ENCODE results near the gene SH3RF1. TPM values are rescaled to one million over a fixed set of nuclear protein-coding genes. Genes with fewer than 3 reads are reported as not detected.
"Not testable (repeated sequence)": the region's sequence is repeated elsewhere in the genome, so short reads cannot be mapped to it uniquely, and the experiment has no call there.

SH3RF1 gene
- total and polyA plus RNA-seq, 10 of the 15 experiments (the other 5 are each of a cell fraction or from before 2014, with no cell fraction given) = 4.5 to 22.5 (median 10.4) TPM

DNA sequence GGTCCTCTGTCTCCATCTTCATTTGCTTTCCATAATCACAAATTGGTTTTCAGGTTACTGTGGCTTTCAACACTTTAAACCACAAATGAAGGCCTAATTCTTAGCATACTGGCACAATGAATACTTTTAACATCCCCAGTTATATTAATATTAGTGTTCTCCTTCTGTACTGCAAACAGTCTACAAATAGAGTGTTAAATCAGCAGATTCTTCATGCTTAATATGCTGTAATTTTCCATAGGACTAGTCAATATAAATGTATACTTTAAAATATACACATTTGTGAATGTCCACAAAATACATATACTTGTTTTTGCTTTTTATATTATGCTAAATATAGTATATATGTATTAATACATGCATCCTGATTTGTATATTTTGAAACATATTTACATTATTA lies 72.6 kb downstream of the SH3RF1 start:
- POLR2A ChIA-PET = no interaction called here
- Histone ChIP-seq H3K4me2 (ENCODE audit: control insufficient read depth, insufficient read depth) (no peak overlapping the region), H3K79me2 (ENCODE audit: control insufficient read depth, insufficient read depth, low read length) (peaks cover 7% of the 10 kb centered on the region), H3K27me3 (replicated peaks in 1 of 2; ENCODE audit: control insufficient read depth in 2 of 2, insufficient read depth in 2 of 2, low read length in 1 of 2) (no peaks in the 10 kb centered on the region), H2AFZ (ENCODE audit: control insufficient read depth, low read depth, low read length) (no peak overlapping the region), H3K9ac (ENCODE audit: control insufficient read depth, insufficient read depth, low read length) (no peak overlapping the region), H3K4me1 (ENCODE audit: control insufficient read depth, insufficient read depth, low read length) (no peaks in the 10 kb centered on the region), H4K20me1 (ENCODE audit: control insufficient read depth, insufficient read depth) (no peaks in the 10 kb centered on the region), H3K36me3 (ENCODE audit: control insufficient read depth in 2 of 2, insufficient read depth in 2 of 2, low read length in 1 of 2) (peaks cover 0 to 4% of the 10 kb centered on the region in 2 experiments; a peak in 1 of 4 replicates), H3K4me3 (no peak overlapping the region), H3K9me3 (replicated peaks; ENCODE audit: control insufficient read depth, insufficient read depth, low read length) (peaks cover 1% of the 10 kb centered on the region), H3K27ac (ENCODE audit: control insufficient read depth, insufficient read depth) (no peak overlapping the region)
- SMC1A ChIA-PET (ENCODE audit: uncharacterized antibody, unreplicated experiment) = interaction anchor here (1.0 kb wide), 1 partner anchor 46 kb away, joined by 3 read pairs; no protein-coding TSS in a partner anchor
- TF ChIP-seq, protein P1, sequence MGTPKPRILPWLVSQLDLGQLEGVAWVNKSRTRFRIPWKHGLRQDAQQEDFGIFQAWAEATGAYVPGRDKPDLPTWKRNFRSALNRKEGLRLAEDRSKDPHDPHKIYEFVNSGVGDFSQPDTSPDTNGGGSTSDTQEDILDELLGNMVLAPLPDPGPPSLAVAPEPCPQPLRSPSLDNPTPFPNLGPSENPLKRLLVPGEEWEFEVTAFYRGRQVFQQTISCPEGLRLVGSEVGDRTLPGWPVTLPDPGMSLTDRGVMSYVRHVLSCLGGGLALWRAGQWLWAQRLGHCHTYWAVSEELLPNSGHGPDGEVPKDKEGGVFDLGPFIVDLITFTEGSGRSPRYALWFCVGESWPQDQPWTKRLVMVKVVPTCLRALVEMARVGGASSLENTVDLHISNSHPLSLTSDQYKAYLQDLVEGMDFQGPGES (IDR thresholded peaks at IDR 0.05) = no peak
- TF ChIP-seq MTA2 (IDR thresholded peaks at IDR 0.05; ENCODE audit: low read depth) = peak; percentile 31; the same call in 1 of the 2 replicates
- ATAC-seq = no peak
- FAIRE-seq = no peak
- RAD21 ChIA-PET (ENCODE audit: unreplicated experiment) = interaction anchor here (1.7 kb wide), 1 partner anchor 13 kb away, joined by 4 read pairs; no protein-coding TSS in a partner anchor
- in situ Hi-C loops (cut with MboI) = no loop called here
- no peak for DNase-seq (ENCODE audit: low read depth, low spot score)
- CTCF ChIA-PET = no interaction called here
- intact Hi-C loops (cut with micrococcal nuclease; ENCODE audit: unreplicated experiment) = no loop called here
- no TSS peak for BruUV-seq (replicated peaks)

DNA sequence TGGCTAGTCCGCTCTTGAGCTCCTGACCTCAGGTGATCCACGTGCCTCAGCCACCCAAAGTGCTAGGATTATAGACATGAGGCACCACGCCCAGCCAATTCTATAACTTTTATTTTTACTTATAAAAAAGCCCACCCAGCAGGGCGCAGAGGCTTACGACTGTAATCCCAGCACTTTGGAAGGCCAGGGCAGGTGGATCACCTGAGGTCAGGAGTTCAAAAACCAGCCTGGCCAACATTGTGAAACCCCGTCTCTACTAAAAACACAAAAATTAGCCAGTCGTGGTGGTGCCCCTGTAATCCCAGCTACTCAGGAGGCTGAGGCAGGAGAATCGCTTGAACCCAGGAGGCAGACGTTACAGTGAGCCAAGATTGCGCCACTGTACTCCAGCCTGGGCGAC lies 73.5 kb downstream of the SH3RF1 start:
- H3K4me2 ChIP-seq (ENCODE audit: control insufficient read depth, insufficient read depth); H2AFZ ChIP-seq (ENCODE audit: control insufficient read depth, low read depth, low read length); H3K9me3 ChIP-seq (replicated peaks; ENCODE audit: control insufficient read depth, insufficient read depth, low read length); ATAC-seq; in situ Hi-C loops (cut with MboI); DNase-seq (ENCODE audit: low read depth, low spot score); H3K4me3 ChIP-seq; H3K9ac ChIP-seq (ENCODE audit: control insufficient read depth, insufficient read depth, low read length); intact Hi-C loops (cut with micrococcal nuclease; ENCODE audit: unreplicated experiment); H3K27ac ChIP-seq (ENCODE audit: control insufficient read depth, insufficient read depth); H3K79me2 ChIP-seq (ENCODE audit: control insufficient read depth, insufficient read depth, low read length); H3K36me3 ChIP-seq (ENCODE audit: control insufficient read depth in 2 of 2, insufficient read depth in 2 of 2, low read length in 1 of 2); H3K27me3 ChIP-seq (replicated peaks in 1 of 2; ENCODE audit: control insufficient read depth in 2 of 2, insufficient read depth in 2 of 2, low read length in 1 of 2); BruUV-seq (replicated peaks); CTCF ChIA-PET; H4K20me1 ChIP-seq (ENCODE audit: control insufficient read depth, insufficient read depth); H3K4me1 ChIP-seq (ENCODE audit: control insufficient read depth, insufficient read depth, low read length); FAIRE-seq: not testable (repeated sequence)
- SMC1A ChIA-PET (ENCODE audit: uncharacterized antibody, unreplicated experiment) = interaction anchor here (0.7 to 2.0 kb wide), 5 partner anchors 13 to 118 kb away, joined by 3 to 4 read pairs (median 3); no protein-coding TSS in a partner anchor
- POLR2A ChIA-PET = interaction anchor here (0.7 kb wide), 1 partner anchor 210 kb away, joined by 3 read pairs; no protein-coding TSS in a partner anchor
- RAD21 ChIA-PET (ENCODE audit: unreplicated experiment) = interaction anchor here (0.7 to 0.9 kb wide), 2 partner anchors 19 to 49 kb away, joined by 3 read pairs; no protein-coding TSS in a partner anchor
- WGBS (ENCODE audit: insufficient coverage, insufficient replicate concordance, low lambda C conversion rate, missing lambda C conversion rate) = 96% methylated on average over 11 of the region's 11 CpGs

All from GM12878 (cell line).